HepG2 (cell line): Measurements from ENCODE around the gene ASPHD1. TPM values are rescaled to one million over a fixed set of nuclear protein-coding genes. Genes with fewer than 3 reads are reported as not detected.
A peak's percentile ranks its signal among the peaks of the same experiment; 100 is the strongest.

ENCODE experiments used
- ATAC-seq: fragments of 200-7000 bp; cut with Tn5 transposase; 3 replicates; pipeline ENCODE4 v1.9.1; 2020; ENCODE audit warnings: mild to moderate bottlenecking, moderate library complexity
- BruUV-seq: library from RNA; stranded (reverse); fragments of 400-500 nt; replicated peaks from 2 replicates; lab custom pipeline; 2021; lab: Mats Ljungman, UMichigan
- CTCF ChIA-PET: fragments of 300-600 bp; formaldehyde crosslinking; extraction: SDS; loops from one replicate; lab custom pipeline; 2021; ENCODE audit warnings: low total read pairs, inconsistent platforms, low intra/inter-chr PET ratio; lab: Yijun Ruan, JAX
- POLR2A ChIA-PET: fragments of 350-600 bp; sonication (Branson Sonifier 250); formaldehyde crosslinking; loops from one replicate; lab custom pipeline; 2020; ENCODE audit warnings: antibody characterized with exemption, inconsistent platforms; lab: Yijun Ruan, JAX
- DNase-seq: peaks from one replicate; pipeline ENCODE4 v3.0.0-alpha.2; 2015; ENCODE audit warnings: low spot score
- FAIRE-seq: peaks from 3 replicates; lab custom pipeline; 2011; peaks lifted over from hg19 to GRCh38; lab: Jason Lieb, UNC
- H2AFZ ChIP-seq: one replicate; pipeline ENCODE4 v1.6.1; 2011; ENCODE audit warnings: low read length, inconsistent platforms
- H3K27ac ChIP-seq: fragments of 300-600 bp; 3 replicates; pipeline ENCODE4 v1.8.0; 2011; ENCODE audit warnings: mixed run types, mild to moderate bottlenecking, mixed read lengths, low read length, inconsistent platforms; ENCODE audit not compliant: insufficient read depth; ENCODE audit errors: extremely low read length
- H3K27me3 ChIP-seq, 2 experiments: fragments of 200-600 bp in 1 of 2; 2 replicates in 1 of 2; 3 replicates in 1 of 2; pipeline versions ENCODE4 v1.6.0 to v1.8.0; 2011; ENCODE audit warnings: low read length in 2 of 2, mild to moderate bottlenecking in 2 of 2, moderate library complexity in 2 of 2, inconsistent platforms in 1 of 2; ENCODE audit not compliant: insufficient read depth in 2 of 2, control insufficient read depth in 1 of 2
- H3K36me3 ChIP-seq, 2 experiments: fragments of 200-600 bp in 1 of 2; replicated peaks in 1 of 2; 2 replicates in 1 of 2; 3 replicates in 1 of 2; pipeline versions ENCODE4 v1.5.1 to v1.8.0; 2011; ENCODE audit warnings: low read length in 2 of 2, inconsistent platforms in 1 of 2; ENCODE audit not compliant: insufficient read depth in 2 of 2, control insufficient read depth in 1 of 2
- H3K4me1 ChIP-seq: 2 replicates; pipeline ENCODE4 v1.5.1; 2012; ENCODE audit warnings: low read length, inconsistent platforms; ENCODE audit not compliant: insufficient read depth
- H3K4me2 ChIP-seq: 2 replicates; pipeline ENCODE4 v1.6.0; 2011; ENCODE audit warnings: low read depth, low read length, inconsistent platforms
- H3K4me3 ChIP-seq, 3 experiments: fragments of 200-600 bp in 1 of 3; sonication (generic), shearing (Covaris generic) in 1 of 3; replicated peaks in 1 of 3; 2 replicates each; pipeline ENCODE4 v1.5.1; 2011 to 2016; ENCODE audit warnings: low read length in 3 of 3, inconsistent platforms in 2 of 3, low read depth in 2 of 3, mild to moderate bottlenecking in 2 of 3, control low read depth in 1 of 3, mixed read lengths in 1 of 3; ENCODE audit not compliant: insufficient read depth in 1 of 3
- H3K79me2 ChIP-seq: one replicate; pipeline ENCODE4 v1.6.1; 2011; ENCODE audit warnings: low read length, inconsistent platforms; ENCODE audit not compliant: insufficient read depth
- H3K9ac ChIP-seq: 2 replicates; pipeline ENCODE4 v1.6.0; 2011; ENCODE audit warnings: mild to moderate bottlenecking, low read depth, low read length, inconsistent platforms; ENCODE audit not compliant: insufficient read depth
- H3K9me3 ChIP-seq: 2 replicates; pipeline ENCODE4 v1.5.1; 2012; ENCODE audit warnings: mild to moderate bottlenecking, low read length
- H4K20me1 ChIP-seq: 2 replicates; pipeline ENCODE4 v1.6.0; 2011; ENCODE audit warnings: inconsistent platforms, mild to moderate bottlenecking, low read length, moderate library complexity; ENCODE audit not compliant: insufficient read depth
- ARID5B ChIP-seq: IDR thresholded peaks from 2 replicates; pipeline ENCODE4 v1.4.0; 2020; ENCODE audit warnings: mild to moderate bottlenecking, missing genetic modification reagents
- DDIT3 ChIP-seq: sonication (generic); formaldehyde crosslinking; IDR thresholded peaks from 2 replicates; pipeline ENCODE4 v1.4.0; 2020; ENCODE audit warnings: mild to moderate bottlenecking, missing genetic modification reagents
- FOXO1 ChIP-seq: sonication (generic); formaldehyde crosslinking; IDR thresholded peaks from 2 replicates; pipeline ENCODE4 v1.4.0; 2020; ENCODE audit warnings: missing genetic modification reagents
- SATB2 ChIP-seq: sonication (generic); formaldehyde crosslinking; IDR thresholded peaks from 2 replicates; pipeline ENCODE4 v1.5.0; 2020; ENCODE audit warnings: missing genetic modification reagents
- ZBTB43 ChIP-seq: sonication (generic); formaldehyde crosslinking; conservative IDR thresholded peaks from 2 replicates; pipeline ENCODE4 v1.4.0; 2020; ENCODE audit warnings: missing genetic modification reagents
- ZNF121 ChIP-seq: sonication (generic); formaldehyde crosslinking; IDR thresholded peaks from 2 replicates; pipeline ENCODE4 v1.5.0; 2020; ENCODE audit warnings: mild to moderate bottlenecking, missing genetic modification reagents
- ZNF598 ChIP-seq: sonication (generic); formaldehyde crosslinking; IDR thresholded peaks from 2 replicates; pipeline ENCODE4 v1.5.1; 2020; ENCODE audit warnings: mild to moderate bottlenecking, missing genetic modification reagents, borderline replicate concordance
- ZNF720 ChIP-seq: sonication (generic); formaldehyde crosslinking; IDR thresholded peaks from 2 replicates; pipeline ENCODE4 v1.4.0; 2020; ENCODE audit warnings: missing genetic modification reagents
- WGBS: methylation state at CpG from one replicate; pipeline ENCODE4 v1.1.6; 2017; ENCODE audit warnings: low lambda C conversion rate; 5-methylcytosine and 5-hydroxymethylcytosine counted together
- in situ Hi-C: cut with HindIII; loops from 2 replicates; pipeline ENCODE4 v1.10.0; 2017; ENCODE audit warnings: low pct_unique_long_range_greater_than_20kb; ENCODE audit not compliant: extremely low pct_ligation_motif_present
- intact Hi-C: fragments of 100-400 bp; cut with micrococcal nuclease; formaldehyde crosslinking; loops from one replicate; pipeline ENCODE4 v1.10.0; 2022; ENCODE audit not compliant: unreplicated experiment
- polyA plus RNA-seq, 8 experiments: library from polyadenylated mRNA; depleted of rRNA in 3 of 8; stranded (reverse) in 7 of 8; unstranded in 1 of 8; fragments of >200 nt; fragmentation: Illumina TruSeq in 4 of 8; extraction: Trizol in 4 of 8; gene quantifications; 2 replicates each; pipeline versions ENCODE4 v1.2.1 to v1.2.3, GENCODE V29; 2011 to 2016; ENCODE audit warnings: low read depth in 4 of 8, missing spikeins in 1 of 8, mixed read lengths in 1 of 8; ENCODE audit not compliant: insufficient read depth in 1 of 8
- total RNA-seq, 5 experiments: library from RNA; depleted of rRNA; stranded (reverse); fragments of >200 nt; fragmentation: Illumina TruSeq; extraction: Trizol; gene quantifications; 2 replicates each; pipeline ENCODE4 v1.2.3, GENCODE V29; 2016; ENCODE audit warnings: low read depth in 1 of 5

ASPHD1 gene
- total and polyA plus RNA-seq, 2 of the 13 experiments (the other 11 are each of a cell fraction or from before 2014, with no cell fraction given) = 13.1 to 19.7 TPM

DNA sequence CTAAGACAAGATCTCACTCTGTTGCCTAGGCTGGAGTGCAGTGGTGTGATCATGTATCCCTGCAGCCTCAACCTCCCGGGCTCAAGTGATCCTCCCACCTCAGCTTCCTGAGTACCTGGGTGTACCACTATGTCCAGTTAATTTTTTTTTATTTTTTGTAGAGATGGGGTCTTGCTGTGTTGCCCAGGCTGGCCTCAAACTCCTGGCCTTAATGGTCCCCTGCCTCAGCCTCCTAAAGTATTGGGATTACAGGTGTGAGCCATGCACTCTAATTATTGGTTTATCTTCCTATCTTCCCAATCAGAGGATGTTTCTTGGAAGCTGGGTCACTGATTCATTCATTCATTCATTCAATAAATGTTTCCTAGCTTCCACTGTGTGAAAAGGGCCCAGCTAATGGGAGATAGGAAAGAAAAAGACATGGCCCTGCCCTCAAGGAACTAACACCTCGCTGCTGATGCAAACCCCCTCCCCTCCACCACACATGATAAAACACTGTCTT, 8.5 kb downstream of the ASPHD1 start:
- peaks cover 5% of the 10 kb centered on the region; the same call in 1 of the 2 replicates for H3K4me1 ChIP-seq
- no peaks in the 10 kb centered on the region for H3K79me2 ChIP-seq
- WGBS = 100% methylated on average over 2 of the region's 2 CpGs
- intact Hi-C loops (no loop called here), in situ Hi-C loops (no loop called here)
- H3K27me3 ChIP-seq = no peaks in the 10 kb centered on the region
- no peak for DNase-seq
- no peak for FAIRE-seq
- ChIA-PET CTCF (no interaction called here), POLR2A (interaction anchor here (1.2 to 3.0 kb wide), 3 partner anchors 9 to 65 kb away, joined by 6 to 11 read pairs (median 8); partner anchors contain the start of genes ASPHD1, KCTD13, SEZ6L2 and TAOK2)
- no peak for TF ChIP-seq ZNF720 (CRISPR knock-in tag)
- no peak for TF ChIP-seq ZBTB43 (CRISPR knock-in tag)
- no peak for TF ChIP-seq ZNF598 (CRISPR knock-in tag)
- TF ChIP-seq ZNF121 (CRISPR knock-in tag) = peak; percentile 85
- TF ChIP-seq SATB2 (CRISPR knock-in tag) = no peak
- TF ChIP-seq FOXO1 = no peak
- no peak for TF ChIP-seq ARID5B (CRISPR knock-in tag)
- TF ChIP-seq DDIT3 (CRISPR knock-in tag) = no peak
- H3K36me3 ChIP-seq = peaks cover 1 to 6% of the 10 kb centered on the region in 2 experiments; a peak in 3 of 5 replicates
- BruUV-seq = no TSS peak
- no peak overlapping the region for H3K4me2 ChIP-seq
- no peak for ATAC-seq
- no peak overlapping the region for H3K27ac ChIP-seq
- no peak overlapping the region for H3K9ac ChIP-seq
- no peaks in the 10 kb centered on the region for H4K20me1 ChIP-seq
- no peak overlapping the region for H3K4me3 ChIP-seq
- no peak overlapping the region for H2AFZ ChIP-seq
- no peaks in the 10 kb centered on the region for H3K9me3 ChIP-seq
